ENCODE data around the gene HOTAIR.

HOTAIR gene

GRCh38 chr12:54010972-54011664 is 36.4 kb upstream of the HOTAIR start:
- no peak for DNase-seq

GRCh38 chr12:54010053-54010971 is 35.6 kb upstream of the HOTAIR start:
- DNase-seq, result no peak

GRCh38 chr12:54009171-54010052 is 34.7 kb upstream of the HOTAIR start:
- peak in 1 of 2 experiments; percentile 25 for DNase-seq

GRCh38 chr12:54008260-54008552 is 33.5 kb upstream of the HOTAIR start:
- no peak for DNase-seq

- no peak for DNase-seq
Observed at GRCh38 chr12:54007538-54008259, 32.9 kb upstream of the HOTAIR start.

- DNase-seq, result no peak
Observed at GRCh38 chr12:54006559-54007220, 31.9 kb upstream of the HOTAIR start.

GRCh38 chr12:54005853-54006558 is 31.3 kb upstream of the HOTAIR start:
- DNase-seq, result peak; percentile 77 to 81

GRCh38 chr12:54005531-54005852 is 30.7 kb upstream of the HOTAIR start:
- no peak for DNase-seq

GRCh38 chr12:54004841-54005530 is 30.2 kb upstream of the HOTAIR start:
- DNase-seq, result no peak

- DNase-seq, result no peak
Observed at GRCh38 chr12:54004063-54004840, 29.5 kb upstream of the HOTAIR start.

- no peak for DNase-seq
Observed at GRCh38 chr12:54003625-54004024, 28.9 kb upstream of the HOTAIR start.

GRCh38 chr12:54002915-54003389 is 28.2 kb upstream of the HOTAIR start:
- no peak for DNase-seq

- no peak for DNase-seq
Observed at GRCh38 chr12:54002278-54002914, 27.6 kb upstream of the HOTAIR start.

- DNase-seq, result no peak
Observed at GRCh38 chr12:54001283-54002187, 26.8 kb upstream of the HOTAIR start.

- no peak for DNase-seq
Observed at GRCh38 chr12:54000116-54001114, 25.7 kb upstream of the HOTAIR start, which contains the start of gene HOXC9. Gene HOXC9 (plus strand): TSS chr12:54000161. CDS start chr12:54000189, 28 bp downstream.

GRCh38 chr12:53999559-54000115 is 24.9 kb upstream of the HOTAIR start:
- no peak for DNase-seq

- DNase-seq, result no peak
Observed at GRCh38 chr12:53998900-53999236, 24.1 kb upstream of the HOTAIR start.

All from activated CD4-positive, alpha-beta T cell treated with anti-CD3 and anti-CD28 coated beads, Interleukin-2, amount 50 U/mL, for 4 hours (primary cell).